Measurements from ENCODE around the gene TYRP1.

The TYRP1 gene

DNA sequence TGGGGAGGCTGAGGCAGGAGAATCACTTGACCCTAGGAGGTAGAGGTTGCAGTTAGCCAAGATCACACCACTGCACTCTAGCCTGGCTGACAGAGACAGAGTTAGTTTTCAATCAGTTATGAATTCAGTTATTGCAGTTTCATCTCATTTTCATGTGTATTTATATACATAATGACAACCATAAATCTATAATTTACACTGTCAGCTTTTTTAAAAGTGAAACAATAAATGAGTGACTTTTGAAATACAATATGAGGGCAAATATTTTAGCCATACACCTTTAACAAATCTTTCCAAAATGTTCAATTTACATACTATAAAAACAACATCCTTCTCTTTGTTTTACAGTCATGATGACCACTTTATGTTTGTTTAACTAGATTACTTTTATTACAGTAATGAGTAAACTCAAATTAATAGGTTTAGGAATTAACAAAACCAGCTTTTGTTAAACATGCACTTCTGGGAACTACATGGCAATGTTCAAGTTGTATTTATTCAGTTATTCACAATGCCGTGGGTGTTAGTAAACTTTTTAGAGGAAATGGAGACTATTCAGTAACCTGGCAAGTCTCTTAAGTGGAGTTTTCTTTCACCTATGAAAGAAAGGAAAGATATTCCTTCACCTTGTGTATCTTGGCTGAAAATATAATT, 12.7 kb downstream of the TYRP1 start:
- H3K4me1 Mint-ChIP-seq (ENCODE audit: low read depth): no peaks in the 10 kb centered on the region
- H3K27me3 Mint-ChIP-seq: no peaks in the 10 kb centered on the region
- no peak overlapping the region for H3K27ac Mint-ChIP-seq
- H3K4me3 Mint-ChIP-seq: no peak overlapping the region
- no peaks in the 10 kb centered on the region for H3K36me3 Mint-ChIP-seq (ENCODE audit: low read depth)
- no peaks in the 10 kb centered on the region for H3K9me3 Mint-ChIP-seq

DNA sequence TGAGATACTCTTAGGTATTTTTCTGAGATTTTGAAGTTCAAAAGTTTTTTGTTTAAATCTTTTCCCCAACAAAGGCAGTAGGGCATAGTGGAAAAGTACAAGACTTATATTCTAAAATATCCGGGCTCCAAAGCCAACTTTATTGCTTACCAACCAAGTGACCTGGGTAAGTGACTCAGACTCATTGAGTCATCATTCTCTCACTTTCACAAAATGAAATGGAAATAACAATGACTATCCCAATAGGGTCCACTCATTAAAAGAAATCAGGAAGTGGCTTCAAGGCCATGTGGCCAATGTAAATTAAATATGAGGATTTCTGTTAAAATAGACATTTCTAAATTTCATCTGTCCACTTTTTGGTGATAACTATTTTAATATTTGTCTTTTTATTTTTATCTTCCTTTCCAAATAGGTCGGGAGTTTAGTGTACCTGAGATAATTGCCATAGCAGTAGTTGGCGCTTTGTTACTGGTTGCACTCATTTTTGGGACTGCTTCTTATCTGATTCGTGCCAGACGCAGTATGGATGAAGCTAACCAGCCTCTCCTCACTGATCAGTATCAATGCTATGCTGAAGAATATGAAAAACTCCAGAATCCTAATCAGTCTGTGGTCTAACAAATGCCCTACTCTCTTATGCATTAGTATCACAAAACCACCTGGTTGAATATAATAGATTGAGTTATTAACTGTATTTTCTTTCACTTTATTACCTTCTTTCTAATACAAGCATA, 15.5 kb downstream of the TYRP1 start:
- Mint-ChIP-seq H3K9me3 (no peaks in the 10 kb centered on the region), H3K27ac (no peak overlapping the region), H3K36me3 (ENCODE audit: low read depth) (no peaks in the 10 kb centered on the region), H3K4me1 (ENCODE audit: low read depth) (no peaks in the 10 kb centered on the region), H3K27me3 (no peaks in the 10 kb centered on the region), H3K4me3 (no peak overlapping the region)

DNA sequence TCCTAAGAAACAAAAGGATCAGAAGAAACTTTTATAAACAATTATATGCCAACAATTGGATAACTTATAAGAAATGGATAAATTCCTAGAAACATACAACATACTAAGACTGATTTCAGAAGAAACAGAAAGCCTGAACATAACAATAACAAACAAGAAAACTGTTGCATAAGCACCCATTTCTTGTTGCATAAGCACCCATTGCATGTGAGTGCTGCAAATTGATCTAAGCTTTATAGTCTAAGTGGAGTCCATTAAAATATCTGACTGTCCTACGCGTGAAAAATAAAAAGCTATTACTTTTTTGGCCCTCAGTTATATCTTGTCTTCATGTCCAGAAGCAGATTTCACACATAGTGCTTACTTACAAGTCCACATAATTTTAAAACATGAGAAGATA, 19.3 kb downstream of the TYRP1 start:
- Mint-ChIP-seq H3K27me3 (no peaks in the 10 kb centered on the region), H3K36me3 (ENCODE audit: low read depth) (no peaks in the 10 kb centered on the region), H3K27ac (no peak overlapping the region), H3K4me3 (no peak overlapping the region), H3K4me1 (ENCODE audit: low read depth) (no peaks in the 10 kb centered on the region), H3K9me3 (no peaks in the 10 kb centered on the region)

DNA sequence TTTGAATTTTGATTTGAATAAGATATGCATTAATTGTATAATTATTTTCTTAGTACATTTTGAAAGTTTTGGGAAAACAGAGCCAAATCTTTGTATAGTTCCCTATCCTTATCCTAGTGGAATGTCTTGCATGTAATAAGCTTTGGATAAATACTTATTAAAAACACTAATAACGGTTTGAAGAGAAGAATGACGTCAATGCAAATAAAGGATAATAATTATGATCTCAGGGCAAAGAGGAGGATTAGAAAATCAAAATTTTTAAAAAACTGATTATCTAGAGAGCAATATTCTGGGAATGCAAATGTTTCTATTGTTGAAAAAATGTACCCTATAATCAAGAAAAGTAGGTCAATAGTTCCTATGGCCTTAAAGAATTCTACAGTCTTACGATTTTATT, 22.1 kb downstream of the TYRP1 start:
- Mint-ChIP-seq H3K27me3 (no peaks in the 10 kb centered on the region), H3K4me1 (ENCODE audit: low read depth) (no peaks in the 10 kb centered on the region), H3K9me3 (no peaks in the 10 kb centered on the region), H3K4me3 (no peak overlapping the region), H3K27ac (no peak overlapping the region), H3K36me3 (ENCODE audit: low read depth) (no peaks in the 10 kb centered on the region)

DNA sequence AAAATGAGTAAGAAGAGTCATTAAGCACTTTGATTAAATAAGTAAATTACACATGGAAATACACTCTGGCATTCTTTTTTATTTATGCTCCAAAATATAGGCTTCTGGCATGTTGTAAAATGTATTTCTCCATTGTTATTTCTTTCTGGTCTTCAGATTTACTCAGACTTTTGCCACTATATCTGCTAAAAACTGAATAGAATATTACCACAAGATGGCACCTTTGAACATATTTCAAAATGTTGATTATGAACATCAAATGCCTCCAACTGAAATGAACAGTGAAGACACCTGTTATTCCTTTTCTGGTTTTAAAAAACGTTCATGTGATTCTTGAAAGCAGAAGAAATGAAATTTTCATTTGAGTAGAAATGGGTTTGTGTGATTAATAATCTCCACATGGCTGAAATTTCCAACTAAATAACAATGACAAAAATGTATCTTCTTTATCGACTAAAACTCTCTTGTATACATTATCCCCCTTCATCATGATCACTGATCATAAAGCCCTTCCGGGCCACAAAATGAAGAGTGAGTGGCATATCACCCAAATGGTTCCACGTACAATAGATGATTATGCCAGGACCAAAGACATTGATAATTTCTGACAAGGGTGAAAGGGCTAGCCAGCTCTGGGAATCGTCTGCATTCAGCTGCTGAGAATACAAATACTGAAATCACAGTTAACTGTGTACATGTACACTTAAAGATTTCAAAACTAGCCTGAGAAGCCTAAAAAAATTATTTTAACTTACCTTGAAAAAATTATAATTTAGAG, 23.8 kb downstream of the TYRP1 start:
- Mint-ChIP-seq H3K27ac (no peak overlapping the region), H3K4me3 (no peak overlapping the region), H3K36me3 (ENCODE audit: low read depth) (no peaks in the 10 kb centered on the region), H3K4me1 (ENCODE audit: low read depth) (no peaks in the 10 kb centered on the region), H3K9me3 (peaks cover 1% of the 10 kb centered on the region), H3K27me3 (no peaks in the 10 kb centered on the region)

- Mint-ChIP-seq H3K4me1 (ENCODE audit: low read depth) (no peaks in the 10 kb centered on the region), H3K27ac (no peak overlapping the region), H3K4me3 (no peak overlapping the region), H3K9me3 (peaks cover 5% of the 10 kb centered on the region), H3K27me3 (no peaks in the 10 kb centered on the region), H3K36me3 (ENCODE audit: low read depth) (no peaks in the 10 kb centered on the region)
Measured at GRCh38 chr9:12717907-12718306, 24.7 kb downstream of the TYRP1 start.

DNA sequence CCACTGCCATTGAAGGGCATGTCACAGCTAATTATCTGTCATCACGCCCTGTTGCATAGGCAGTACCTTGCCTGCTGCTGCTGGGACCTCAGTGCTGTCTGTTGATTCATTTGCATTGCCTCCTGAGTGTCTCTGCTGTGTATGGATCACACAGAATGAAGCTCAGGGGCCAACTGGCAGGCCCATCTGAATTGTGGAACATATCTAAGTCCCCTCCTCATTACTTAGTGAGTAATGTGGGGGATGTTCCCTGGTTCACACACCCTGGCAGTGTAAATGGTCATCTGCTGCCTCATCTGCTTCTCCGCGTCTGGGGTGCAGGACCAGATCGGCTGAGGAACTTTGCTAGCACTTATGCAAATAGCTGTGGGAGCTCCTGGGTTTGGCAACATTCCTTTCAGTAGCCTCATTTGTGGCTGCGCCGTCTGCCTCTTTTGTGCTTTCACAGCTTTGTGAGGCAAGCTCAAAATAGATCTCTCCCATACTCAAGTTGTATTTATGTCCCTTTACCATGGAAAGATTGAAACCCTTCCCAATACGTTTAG, 25.4 kb downstream of the TYRP1 start:
- no peaks in the 10 kb centered on the region for H3K36me3 Mint-ChIP-seq (ENCODE audit: low read depth)
- no peak overlapping the region for H3K4me3 Mint-ChIP-seq
- no peaks in the 10 kb centered on the region for H3K4me1 Mint-ChIP-seq (ENCODE audit: low read depth)
- H3K27me3 Mint-ChIP-seq: no peaks in the 10 kb centered on the region
- peaks cover 5% of the 10 kb centered on the region for H3K9me3 Mint-ChIP-seq
- H3K27ac Mint-ChIP-seq: no peak overlapping the region

DNA sequence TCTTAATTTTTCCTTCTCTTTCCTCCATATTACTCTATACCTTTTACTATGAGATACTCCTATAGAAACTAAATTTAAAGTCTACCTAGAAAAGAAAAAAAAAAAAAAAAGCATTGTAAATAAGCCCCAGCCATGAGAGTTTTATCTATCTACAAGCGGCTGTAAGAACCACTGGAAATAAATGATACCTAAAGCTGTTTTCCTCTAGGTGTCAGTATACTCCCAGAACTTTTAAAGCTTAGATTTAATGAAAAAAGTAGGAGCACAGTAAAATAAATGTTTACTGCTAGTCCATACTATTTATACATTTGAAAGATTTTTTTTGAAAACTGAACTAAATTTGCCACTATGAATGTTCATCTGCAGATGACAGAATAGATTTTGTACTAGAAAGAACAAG, 26.2 kb downstream of the TYRP1 start:
- H3K27me3 Mint-ChIP-seq: no peaks in the 10 kb centered on the region
- no peak overlapping the region for H3K4me3 Mint-ChIP-seq
- H3K27ac Mint-ChIP-seq: no peak overlapping the region
- peaks cover 5% of the 10 kb centered on the region for H3K9me3 Mint-ChIP-seq
- H3K4me1 Mint-ChIP-seq (ENCODE audit: low read depth): no peaks in the 10 kb centered on the region
- no peaks in the 10 kb centered on the region for H3K36me3 Mint-ChIP-seq (ENCODE audit: low read depth)

DNA sequence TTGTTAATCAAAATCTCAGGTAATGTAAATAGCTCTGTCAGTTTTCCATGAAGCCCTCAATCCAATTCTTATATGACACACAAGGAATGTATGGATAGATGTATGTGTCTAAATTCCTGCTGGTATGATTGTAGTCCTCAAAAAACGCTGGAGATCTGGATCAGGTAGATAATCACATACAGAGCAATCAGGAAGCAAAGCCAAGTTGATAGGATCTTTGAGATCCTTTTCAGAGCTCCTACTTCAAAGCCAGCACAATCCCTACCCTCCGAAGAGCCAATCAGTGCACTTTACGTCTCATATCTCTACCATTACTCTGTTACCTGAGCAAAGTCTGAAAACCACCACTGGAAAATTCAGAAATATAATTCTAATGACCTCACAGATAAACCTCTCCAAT, 27.4 kb downstream of the TYRP1 start:
- Mint-ChIP-seq H3K9me3 (peaks cover 5% of the 10 kb centered on the region), H3K4me1 (ENCODE audit: low read depth) (no peaks in the 10 kb centered on the region), H3K27ac (no peak overlapping the region), H3K27me3 (no peaks in the 10 kb centered on the region), H3K4me3 (no peak overlapping the region), H3K36me3 (ENCODE audit: low read depth) (no peaks in the 10 kb centered on the region)

- H3K9me3 Mint-ChIP-seq: peaks cover 5% of the 10 kb centered on the region
Measured at GRCh38 chr9:12722131-12722530, 28.9 kb downstream of the TYRP1 start.

GRCh38 chr9:12723409-12724028, 30.3 kb downstream of the TYRP1 start:
- Mint-ChIP-seq H3K27ac (no peak overlapping the region), H3K27me3 (no peaks in the 10 kb centered on the region), H3K36me3 (ENCODE audit: low read depth) (no peaks in the 10 kb centered on the region), H3K9me3 (peaks cover 5% of the 10 kb centered on the region), H3K4me1 (ENCODE audit: low read depth) (no peaks in the 10 kb centered on the region), H3K4me3 (no peak overlapping the region)

More at GRCh38 chr9:12722131-12722530, 28.9 kb downstream of the TYRP1 start:
- H3K4me3 Mint-ChIP-seq: no peak overlapping the region
- no peak overlapping the region for H3K27ac Mint-ChIP-seq
- H3K27me3 Mint-ChIP-seq: no peaks in the 10 kb centered on the region
- no peaks in the 10 kb centered on the region for H3K36me3 Mint-ChIP-seq (ENCODE audit: low read depth)
- no peaks in the 10 kb centered on the region for H3K4me1 Mint-ChIP-seq (ENCODE audit: low read depth)

DNA sequence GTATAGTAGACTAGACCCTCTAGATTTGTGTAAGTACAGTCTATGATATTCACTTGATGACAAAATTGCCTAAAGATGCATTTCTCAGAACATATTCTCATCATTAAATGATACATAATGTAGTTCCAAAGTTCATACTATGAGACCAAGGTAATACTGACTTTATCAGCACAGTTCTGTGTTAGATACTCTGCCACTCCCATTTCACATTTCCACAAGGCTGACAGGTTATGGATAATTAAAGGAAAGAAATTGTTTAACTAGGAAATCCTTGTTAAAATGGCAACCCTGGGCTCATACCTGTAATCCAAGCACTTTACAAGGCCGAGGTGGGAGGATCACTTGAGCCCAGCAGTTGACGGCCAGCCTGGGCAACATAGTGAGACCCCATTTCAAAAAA, 33.6 kb downstream of the TYRP1 start:
- H3K4me3 Mint-ChIP-seq: no peak overlapping the region
- H3K27ac Mint-ChIP-seq: no peak overlapping the region
- no peaks in the 10 kb centered on the region for H3K36me3 Mint-ChIP-seq (ENCODE audit: low read depth)
- peaks cover 9% of the 10 kb centered on the region for H3K9me3 Mint-ChIP-seq
- no peaks in the 10 kb centered on the region for H3K4me1 Mint-ChIP-seq (ENCODE audit: low read depth)
- no peaks in the 10 kb centered on the region for H3K27me3 Mint-ChIP-seq

DNA sequence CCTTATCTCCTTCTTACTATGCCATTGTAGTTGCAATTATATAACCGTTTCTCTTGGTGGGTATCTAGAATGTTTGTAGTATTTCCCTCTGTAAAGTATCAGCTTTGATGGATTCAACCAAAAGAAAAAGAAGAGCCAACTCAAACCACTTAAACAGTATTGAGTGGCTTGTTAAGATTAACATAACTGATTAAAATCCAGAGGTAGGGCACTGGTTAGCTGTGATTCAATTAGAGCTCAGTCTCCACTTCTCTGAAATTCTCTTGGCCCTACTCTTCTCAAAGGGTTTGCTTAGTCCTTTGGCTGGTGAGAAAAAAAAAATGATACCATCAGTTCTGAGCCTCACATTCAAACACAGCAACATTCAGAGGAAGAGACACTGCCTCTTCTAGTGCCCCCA, 37.0 kb downstream of the TYRP1 start:
- Mint-ChIP-seq H3K4me3 (no peak overlapping the region), H3K27ac (no peak overlapping the region), H3K36me3 (ENCODE audit: low read depth) (no peaks in the 10 kb centered on the region), H3K27me3 (no peaks in the 10 kb centered on the region), H3K4me1 (ENCODE audit: low read depth) (no peaks in the 10 kb centered on the region), H3K9me3 (peaks cover 8% of the 10 kb centered on the region)

DNA sequence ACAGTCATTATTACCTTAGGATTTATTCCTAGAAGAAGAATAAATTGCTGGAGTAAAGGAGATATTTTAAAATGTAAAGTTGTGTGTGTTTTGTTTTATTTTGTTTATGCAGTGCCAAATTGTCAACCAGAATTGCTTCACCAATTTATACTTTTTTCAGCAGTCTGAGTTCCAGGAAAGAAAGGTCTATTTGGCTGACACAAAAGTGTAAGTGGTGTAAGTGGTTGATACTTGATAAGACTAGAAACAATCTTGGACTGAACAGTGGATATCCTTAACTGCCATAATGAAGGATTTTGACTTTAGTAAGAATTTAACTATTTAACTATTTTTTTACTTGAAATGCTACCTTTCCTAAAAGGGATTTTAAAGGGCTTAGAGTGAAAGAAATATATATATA, 37.7 kb downstream of the TYRP1 start:
- Mint-ChIP-seq H3K27me3 (no peaks in the 10 kb centered on the region), H3K9me3 (peaks cover 8% of the 10 kb centered on the region), H3K36me3 (ENCODE audit: low read depth) (no peaks in the 10 kb centered on the region), H3K27ac (no peak overlapping the region), H3K4me3 (no peak overlapping the region), H3K4me1 (ENCODE audit: low read depth) (no peaks in the 10 kb centered on the region)

DNA sequence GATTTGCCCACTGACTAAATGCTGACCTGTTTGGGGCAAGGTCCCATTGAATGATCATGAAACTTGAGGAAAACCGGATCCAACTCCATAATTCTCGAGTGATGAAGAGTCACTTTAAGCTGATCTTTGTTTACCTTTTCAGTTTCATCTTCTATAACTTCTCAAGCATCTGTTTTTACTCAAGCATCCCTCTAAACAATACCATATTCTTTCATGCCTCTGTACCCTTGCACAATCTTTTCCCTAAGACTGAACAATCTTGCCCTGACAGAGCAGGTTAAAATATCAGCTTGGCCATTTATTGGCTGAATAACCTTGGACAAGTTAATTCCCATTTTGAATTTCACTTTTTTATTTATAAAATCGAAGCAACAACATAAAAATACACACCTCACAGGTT, 39.8 kb downstream of the TYRP1 start:
- H3K4me3 Mint-ChIP-seq: no peak overlapping the region
- peaks cover 8% of the 10 kb centered on the region for H3K9me3 Mint-ChIP-seq
- no peaks in the 10 kb centered on the region for H3K36me3 Mint-ChIP-seq (ENCODE audit: low read depth)
- H3K4me1 Mint-ChIP-seq (ENCODE audit: low read depth): no peaks in the 10 kb centered on the region
- no peak overlapping the region for H3K27ac Mint-ChIP-seq
- no peaks in the 10 kb centered on the region for H3K27me3 Mint-ChIP-seq

Data from stimulated activated naive CD8-positive, alpha-beta T cell treated with anti-CD3 and anti-CD28 coated beads, Interleukin-15, Interleukin-2, amounts not matched to agents 100 ng/mL and 50 ng/mL, for 24 hours (primary cell).